ENCODE results near the gene EYS. TPM values are rescaled to one million over a fixed set of nuclear protein-coding genes. Genes with fewer than 3 reads are reported as not detected.

EYS gene
- total RNA-seq, 3 donors from 2014 or later: 0.16 to 0.61 (median 0.60) TPM

DNA sequence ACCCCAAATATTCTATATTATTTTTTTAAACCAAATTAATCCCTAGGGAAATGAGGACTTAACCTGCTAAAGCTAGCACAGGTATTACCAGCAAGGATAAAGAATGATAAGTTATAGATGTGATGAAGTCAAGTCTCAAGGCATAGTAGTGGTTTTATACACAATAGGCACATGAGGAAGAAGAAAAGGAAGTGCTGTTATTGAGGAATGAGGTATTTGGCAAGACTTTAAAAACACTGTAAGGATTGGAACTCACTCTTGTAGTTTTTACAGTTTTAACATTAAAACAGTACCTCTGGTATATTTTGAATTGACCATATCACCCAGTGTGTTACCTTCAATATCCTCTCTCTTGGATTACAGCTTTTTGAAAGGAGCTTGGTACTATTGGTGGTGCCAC is 2016.8 kb downstream of the EYS start:
- no peak for TF ChIP-seq CTCF (IDR thresholded peaks at IDR 0.05)
- intact Hi-C loops (cut with DNase I, micrococcal nuclease): no loop called here
- no peak for ATAC-seq
- peaks cover 9% of the 10 kb centered on the region for H3K4me1 ChIP-seq (ENCODE audit: low read depth)
- H3K9me3 ChIP-seq: no peaks in the 10 kb centered on the region
- no peak overlapping the region for H3K4me3 ChIP-seq
- no peak for DNase-seq
- H3K36me3 ChIP-seq (ENCODE audit: low read depth): no peaks in the 10 kb centered on the region

GRCh38 chr6:63689421-63689820 is 2017.6 kb downstream of the EYS start:
- Histone ChIP-seq H3K4me1 (ENCODE audit: low read depth) (peaks cover 9% of the 10 kb centered on the region), H3K9me3 (no peaks in the 10 kb centered on the region), H3K4me3 (no peak overlapping the region), H3K36me3 (ENCODE audit: low read depth) (no peaks in the 10 kb centered on the region)
- ATAC-seq: no peak
- intact Hi-C loops (cut with DNase I, micrococcal nuclease): no loop called here
- no peak for DNase-seq
- no peak for TF ChIP-seq CTCF (IDR thresholded peaks at IDR 0.05)

- peak; percentile 73 for ATAC-seq
Measured at GRCh38 chr6:63685446-63686379, 2021.3 kb downstream of the EYS start.

GRCh38 chr6:63683071-63683603 is 2023.9 kb downstream of the EYS start:
- H3K9me3 ChIP-seq: no peaks in the 10 kb centered on the region
- intact Hi-C loops (cut with DNase I, micrococcal nuclease): no loop called here
- H3K4me1 ChIP-seq (ENCODE audit: low read depth): peaks cover 9% of the 10 kb centered on the region
- no peak overlapping the region for H3K4me3 ChIP-seq
- ATAC-seq (no peak), DNase-seq (no peak)
- H3K36me3 ChIP-seq (ENCODE audit: low read depth): no peaks in the 10 kb centered on the region
- no peak for TF ChIP-seq CTCF (IDR thresholded peaks at IDR 0.05)

More at GRCh38 chr6:63685446-63686379, 2021.3 kb downstream of the EYS start:
- Histone ChIP-seq H3K4me1 (ENCODE audit: low read depth) (peaks cover 9% of the 10 kb centered on the region), H3K9me3 (no peaks in the 10 kb centered on the region), H3K36me3 (ENCODE audit: low read depth) (no peaks in the 10 kb centered on the region), H3K4me3 (no peak overlapping the region)
- DNase-seq: no peak
- no peak for TF ChIP-seq CTCF (IDR thresholded peaks at IDR 0.05)
- intact Hi-C loops (cut with DNase I, micrococcal nuclease): no loop called here

DNA sequence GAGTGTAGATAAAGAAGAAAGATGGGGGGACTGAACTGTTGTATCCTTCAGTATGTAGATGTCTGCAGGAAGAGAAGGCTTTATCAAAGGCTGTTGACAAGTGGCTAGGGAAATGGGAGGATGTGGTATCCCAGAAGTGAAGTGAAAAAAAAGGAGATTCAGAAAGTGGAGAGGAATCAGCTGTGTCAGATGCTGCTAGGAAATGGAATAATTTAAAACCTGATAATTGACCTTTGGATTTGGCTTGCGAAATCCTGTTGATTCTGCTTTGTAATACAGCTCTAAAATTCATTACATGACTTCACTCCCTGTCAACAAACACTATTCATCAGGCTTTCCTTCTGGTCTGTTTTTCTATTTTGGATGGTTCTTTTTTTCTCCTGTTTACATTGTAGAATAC is 2029.7 kb downstream of the EYS start:
- H3K9me3 ChIP-seq: no peaks in the 10 kb centered on the region
- no peak overlapping the region for H3K4me3 ChIP-seq
- ATAC-seq: peak; percentile 87
- H3K36me3 ChIP-seq (ENCODE audit: low read depth): no peaks in the 10 kb centered on the region
- peak in 1 of 3 donors; percentile 48 for DNase-seq
- intact Hi-C loops (cut with DNase I, micrococcal nuclease): no loop called here
- TF ChIP-seq CTCF (IDR thresholded peaks at IDR 0.05): no peak
- peaks cover 27% of the 10 kb centered on the region for H3K4me1 ChIP-seq (ENCODE audit: low read depth)

Measured in mucosa of descending colon (tissue), 3 donors.